ENCODE measurements around the gene VPS16.

VPS16 gene

GRCh38 chr20:2909953-2910352 lies 69.4 kb downstream of the VPS16 start:
- no peak for DNase-seq

GRCh38 chr20:2911200-2911599 lies 70.7 kb downstream of the VPS16 start:
- no peak for DNase-seq

GRCh38 chr20:2914160-2914559 lies 73.6 kb downstream of the VPS16 start:
- peak; percentile 50 for DNase-seq
